ENCODE measurements around the gene KRTAP6-3.

Gene KRTAP6-3

GRCh38 chr21:30592140-30592539 is at the start of gene KRTAP6-3:
TSS of gene KRTAP6-3 (plus strand) at chr21:30592440. CDS start at chr21:30592446, 6 bp downstream.
- DNase-seq: no peak

- no peak for DNase-seq
These were observed 39.5 kb upstream of the KRTAP6-3 start for GRCh38 chr21:30552782-30553181.

GRCh38 chr21:30555095-30555494 is 37.1 kb upstream of the KRTAP6-3 start:
- DNase-seq: no peak

GRCh38 chr21:30561264-30561895 is 30.9 kb upstream of the KRTAP6-3 start, which contains the start of gene KRTAP19-7:
TSS of gene KRTAP19-7 (minus strand) at chr21:30561314. CDS start at chr21:30561289, 25 bp downstream.
- no peak for DNase-seq

GRCh38 chr21:30561957-30562356 is 30.3 kb upstream of the KRTAP6-3 start:
- no peak for DNase-seq

GRCh38 chr21:30563072-30563471 is 29.2 kb upstream of the KRTAP6-3 start:
- no peak for DNase-seq

GRCh38 chr21:30563630-30564029 is 28.6 kb upstream of the KRTAP6-3 start:
- DNase-seq: no peak

GRCh38 chr21:30567617-30568016 is 24.6 kb upstream of the KRTAP6-3 start:
- DNase-seq: no peak

- no peak for DNase-seq
These were observed 14.5 kb upstream of the KRTAP6-3 start for GRCh38 chr21:30577766-30578165.

GRCh38 chr21:30579346-30579745 is 12.9 kb upstream of the KRTAP6-3 start:
- DNase-seq: no peak

- no peak for DNase-seq
These were observed 12.1 kb upstream of the KRTAP6-3 start for GRCh38 chr21:30580132-30580531.

- no peak for DNase-seq
These were observed 9.4 kb upstream of the KRTAP6-3 start for GRCh38 chr21:30582870-30583269.

- no peak for DNase-seq
These were observed 1.9 kb upstream of the KRTAP6-3 start, which contains the start of gene KRTAP22-2 for GRCh38 chr21:30590297-30590696. TSS of gene KRTAP22-2 (minus strand) at chr21:30590397.

GRCh38 chr21:30598802-30599201 is 6.6 kb downstream of the KRTAP6-3 start, which contains the start of gene KRTAP6-2:
TSS of gene KRTAP6-2 (minus strand) at chr21:30598902. CDS start at chr21:30598874, 28 bp downstream.
- DNase-seq: no peak

- no peak for DNase-seq
These were observed 8.5 kb downstream of the KRTAP6-3 start, which contains the start of gene KRTAP22-1 for GRCh38 chr21:30600787-30601186. TSS of gene KRTAP22-1 (plus strand) at chr21:30601087.

GRCh38 chr21:30605968-30606367 is 13.7 kb downstream of the KRTAP6-3 start:
- no peak for DNase-seq

- DNase-seq: no peak
These were observed 19.9 kb downstream of the KRTAP6-3 start for GRCh38 chr21:30612132-30612531.

GRCh38 chr21:30613836-30614235 is 21.6 kb downstream of the KRTAP6-3 start, which contains the start of gene KRTAP6-1:
TSS of gene KRTAP6-1 (minus strand) at chr21:30613930. CDS start at chr21:30613904, 26 bp downstream.
- DNase-seq: no peak

- DNase-seq: no peak
These were observed 23.0 kb downstream of the KRTAP6-3 start for GRCh38 chr21:30615199-30615598.

- no peak for DNase-seq
These were observed 23.9 kb downstream of the KRTAP6-3 start, which contains the start of gene KRTAP20-1 for GRCh38 chr21:30616125-30616524. TSS of gene KRTAP20-1 (plus strand) at chr21:30616425. CDS start at chr21:30616455, 30 bp downstream.

GRCh38 chr21:30620080-30620479 is 27.8 kb downstream of the KRTAP6-3 start:
- DNase-seq: no peak

- DNase-seq: no peak
These were observed 28.3 kb downstream of the KRTAP6-3 start, which contains the start of gene KRTAP20-4 for GRCh38 chr21:30620522-30620921. TSS of gene KRTAP20-4 (plus strand) at chr21:30620627.

- DNase-seq: no peak
These were observed 31.1 kb downstream of the KRTAP6-3 start for GRCh38 chr21:30623362-30623761.

GRCh38 chr21:30625449-30626165 is 33.4 kb downstream of the KRTAP6-3 start:
- DNase-seq: no peak

All from CD4-positive, alpha-beta T cell treated with Interleukin-15 for 1 hour (primary cell).